DMS79 treated with DMSO at 0.1 percent for 48 hours (cell line): ENCODE results near the gene SIPA1.

Experiments
- DNase-seq: peaks from one replicate; lab custom pipeline; 2025; lab: John Stamatoyannopoulos, UW

Gene SIPA1

GRCh38 chr11:65609665-65610064, 28.2 kb upstream of the SIPA1 start:
- DNase-seq = no peak

- no peak for DNase-seq
These were observed 27.5 kb upstream of the SIPA1 start for GRCh38 chr11:65610404-65610803.

DNA sequence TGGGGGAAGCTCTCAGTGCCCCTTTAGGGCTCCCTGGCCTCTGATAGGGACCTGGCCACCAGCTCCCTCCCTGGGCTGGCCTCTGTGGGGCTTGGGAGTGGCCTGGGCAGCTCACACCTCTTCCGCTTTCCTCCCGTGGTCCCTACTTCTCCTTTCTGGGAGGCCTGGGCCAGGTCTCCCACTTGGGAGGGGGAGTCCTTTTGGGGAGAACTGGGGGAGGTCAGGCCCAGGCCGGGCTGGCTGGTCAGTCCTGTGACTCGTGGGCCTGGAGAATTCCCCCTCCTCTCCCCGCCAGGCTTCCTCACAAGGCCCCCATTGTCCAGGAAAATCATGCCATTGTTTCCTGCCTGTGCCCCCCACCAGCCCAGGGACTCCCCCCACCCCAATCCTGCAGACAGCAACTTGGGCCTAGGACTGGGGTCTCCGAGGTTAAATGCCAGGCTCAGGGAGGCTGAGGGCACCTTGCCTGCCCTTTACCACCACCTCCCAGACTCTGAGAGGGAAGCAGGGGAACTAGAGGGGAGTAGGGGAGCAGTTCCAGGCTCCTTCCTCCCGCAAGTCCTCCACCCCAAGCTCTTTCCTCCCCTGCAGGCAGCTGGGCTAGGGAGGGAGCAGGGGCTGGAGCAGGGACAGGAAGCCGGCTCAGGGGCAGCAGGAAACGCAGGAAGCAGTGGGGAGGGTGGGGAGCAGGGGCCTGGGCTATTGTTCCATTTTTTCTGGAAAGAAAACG, 26.7 kb upstream of the SIPA1 start:
- no peak for DNase-seq

DNA sequence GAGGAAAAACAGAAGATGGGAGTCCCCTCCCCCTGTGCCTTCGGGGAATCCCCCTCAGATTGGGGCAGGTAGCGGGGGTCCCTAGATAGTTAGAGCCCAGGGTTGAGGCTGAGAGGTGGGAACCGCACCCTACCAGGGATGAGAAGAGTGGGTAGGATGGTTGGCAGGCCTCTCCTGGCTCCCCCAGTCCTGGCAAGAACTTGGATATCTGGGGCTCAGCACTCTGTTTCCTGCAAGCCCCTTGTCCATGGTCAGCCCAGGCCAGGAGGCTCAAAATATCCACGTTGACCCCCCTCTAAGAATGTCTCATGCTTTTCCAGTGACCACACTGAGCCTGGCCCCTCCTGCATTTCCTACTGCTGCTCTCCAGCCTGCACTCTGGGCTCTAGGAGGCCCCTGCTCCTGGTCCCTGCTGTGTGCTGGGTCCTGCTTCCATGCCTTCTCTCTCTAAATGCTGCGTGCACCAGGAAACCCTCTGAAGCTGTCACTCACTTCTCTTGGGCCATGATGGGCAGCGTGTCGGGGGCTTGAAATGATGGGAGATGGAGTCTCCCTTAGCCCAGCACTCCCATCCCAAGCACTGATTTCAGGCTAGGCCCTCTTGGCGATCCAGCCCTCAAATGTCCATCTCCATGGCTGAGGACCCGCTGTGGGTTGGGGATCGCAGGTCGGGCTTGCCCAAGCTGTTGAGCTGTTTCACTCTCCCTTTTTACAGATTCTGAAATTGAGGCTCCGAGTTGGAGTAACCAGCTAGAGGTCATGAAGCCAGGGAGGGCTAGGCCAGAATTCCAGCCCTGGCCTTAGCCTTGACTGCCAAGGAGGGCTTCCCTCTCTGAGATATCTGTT, 25.9 kb upstream of the SIPA1 start:
- DNase-seq = no peak

DNA sequence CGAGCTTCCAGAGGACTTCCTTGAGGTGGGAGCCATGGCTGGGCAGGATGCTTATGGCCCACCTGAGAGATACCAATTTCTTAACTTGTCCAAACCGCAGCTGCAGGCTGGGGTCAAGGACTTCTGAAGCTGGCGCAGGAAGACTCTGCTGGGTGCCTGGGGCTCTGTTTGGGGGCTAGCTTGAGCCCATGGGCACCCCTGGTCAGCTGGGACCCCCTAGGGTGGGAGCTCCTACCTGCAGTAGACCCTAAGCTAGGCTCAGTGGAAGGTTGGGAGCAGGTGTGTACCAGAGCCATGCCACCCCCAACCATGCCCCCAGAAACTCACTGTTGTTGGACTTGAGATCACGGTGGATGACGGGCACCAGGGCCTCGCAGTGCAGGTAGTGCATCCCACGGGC, 25.2 kb upstream of the SIPA1 start:
- DNase-seq = no peak

DNA sequence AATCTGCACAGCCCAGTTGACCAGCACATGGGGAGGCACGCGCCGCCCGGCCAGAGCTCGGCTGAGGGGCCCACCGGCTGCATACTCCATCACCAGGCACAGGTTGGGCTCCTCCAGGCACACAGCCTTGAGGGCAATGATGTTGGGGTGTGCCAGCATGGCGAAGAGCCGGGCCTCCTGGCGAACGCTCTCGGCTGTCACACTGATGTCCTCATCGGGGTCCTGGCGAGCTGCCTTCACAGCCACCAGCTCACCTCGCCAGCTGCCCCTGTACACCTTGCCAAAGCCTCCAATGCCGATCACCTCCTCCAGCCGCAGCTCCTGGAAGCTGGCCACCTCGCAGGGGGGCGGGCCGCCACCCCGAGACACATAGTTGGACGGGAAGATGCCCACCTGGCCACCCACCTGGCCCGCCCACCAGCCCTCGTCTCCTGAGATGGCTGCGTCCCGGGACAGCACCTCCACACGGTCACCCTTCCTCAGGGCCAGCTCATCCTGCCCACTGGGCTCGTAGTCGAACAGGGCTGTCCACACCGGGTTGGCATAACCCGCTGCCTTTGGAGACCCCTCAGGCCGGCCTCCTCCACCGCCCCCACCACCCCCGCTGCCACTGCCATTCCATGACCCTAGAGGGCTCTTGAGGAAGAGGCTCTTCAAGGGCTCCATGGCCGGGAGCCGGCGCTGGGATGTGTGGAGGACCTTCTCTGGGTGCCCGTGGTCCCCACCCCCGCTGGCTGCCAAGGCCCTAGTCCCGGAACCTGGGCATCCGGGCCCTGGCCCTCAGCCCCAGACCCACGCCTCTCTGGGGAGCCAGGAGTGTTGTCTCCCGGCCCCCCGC, 24.6 kb upstream of the SIPA1 start:
- peak; percentile 20 for DNase-seq

DNA sequence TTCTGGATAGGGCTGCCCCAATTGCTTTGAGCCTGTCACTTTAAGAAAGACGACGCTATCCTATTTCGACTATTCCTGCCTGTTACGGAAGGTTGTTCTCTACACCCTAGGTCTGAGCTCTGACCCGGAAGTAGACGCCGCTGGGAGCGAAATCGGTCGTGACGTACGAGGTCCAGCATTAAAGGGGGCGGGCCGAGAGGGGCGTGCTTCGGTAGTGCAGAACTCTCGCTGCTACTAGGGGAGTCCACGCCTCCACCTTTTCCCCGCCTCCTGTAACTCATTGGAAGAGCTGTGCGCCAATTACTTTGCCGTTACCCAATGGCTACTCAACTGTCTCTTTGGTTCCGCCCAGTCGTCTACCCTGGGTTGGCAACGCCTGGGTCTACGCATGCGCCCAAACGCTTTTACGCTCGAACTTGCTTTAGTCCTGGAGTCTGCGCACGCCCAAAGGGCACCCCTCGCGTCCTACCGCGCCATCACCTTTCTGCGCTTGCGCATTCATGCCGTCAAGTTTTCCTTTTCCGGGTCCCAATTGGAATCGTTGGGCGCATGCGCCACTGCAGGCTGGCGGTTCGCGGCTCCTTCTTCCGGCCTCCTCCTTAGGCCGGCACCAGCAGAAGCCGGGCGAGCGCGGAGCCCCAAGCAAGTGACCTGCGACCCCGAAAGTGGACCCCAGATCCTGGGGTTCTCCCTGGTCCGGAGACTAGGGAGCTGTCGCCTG, 22.5 kb upstream of the SIPA1 start, which contains the start of gene PCNX3:
Gene PCNX3 (plus strand): TSS at position 548 of the 721 bp plus-strand sequence. CDS start 536 bp downstream, outside the sequence.
- peak; percentile 100 for DNase-seq

GRCh38 chr11:65615950-65616574, 21.8 kb upstream of the SIPA1 start:
- no peak for DNase-seq

GRCh38 chr11:65616575-65617001, 21.3 kb upstream of the SIPA1 start:
- no peak for DNase-seq

DNA sequence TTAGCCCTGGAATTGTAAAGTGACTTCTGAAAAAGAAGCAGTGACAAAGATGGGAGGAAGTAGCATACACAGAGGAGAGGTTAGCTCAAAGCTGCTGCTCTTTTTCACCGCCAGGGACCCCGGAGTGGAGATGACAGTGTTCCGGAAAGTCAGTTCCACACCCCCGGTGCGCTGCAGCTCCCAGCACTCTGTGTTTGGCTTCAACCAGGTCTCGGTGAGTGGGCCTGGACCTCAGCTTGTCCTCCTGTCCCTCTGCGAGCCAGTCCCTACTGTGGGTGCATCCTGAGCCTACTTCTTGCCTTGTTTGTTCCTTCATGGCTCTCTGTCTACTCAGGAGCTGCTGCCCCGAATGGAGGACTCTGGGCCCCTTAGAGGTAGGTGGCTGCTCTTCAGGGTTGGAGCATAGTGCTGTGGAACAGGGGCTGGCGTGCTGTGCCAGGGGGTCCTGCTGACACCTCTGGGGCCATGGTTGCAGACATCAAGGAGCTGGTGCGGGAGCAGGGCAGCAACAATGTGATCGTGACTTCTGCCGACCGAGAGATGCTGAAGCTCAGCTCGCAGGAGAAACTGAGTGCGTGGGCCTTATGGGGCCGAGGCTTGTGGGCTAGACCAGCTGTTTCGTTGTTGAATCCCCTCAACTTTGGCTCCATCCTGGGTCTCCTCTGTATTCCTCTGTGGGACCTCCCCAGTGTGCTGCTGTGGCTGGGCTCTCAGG, 20.6 kb upstream of the SIPA1 start:
- no peak for DNase-seq

GRCh38 chr11:65617990-65618751, 19.7 kb upstream of the SIPA1 start:
- no peak for DNase-seq

DNA sequence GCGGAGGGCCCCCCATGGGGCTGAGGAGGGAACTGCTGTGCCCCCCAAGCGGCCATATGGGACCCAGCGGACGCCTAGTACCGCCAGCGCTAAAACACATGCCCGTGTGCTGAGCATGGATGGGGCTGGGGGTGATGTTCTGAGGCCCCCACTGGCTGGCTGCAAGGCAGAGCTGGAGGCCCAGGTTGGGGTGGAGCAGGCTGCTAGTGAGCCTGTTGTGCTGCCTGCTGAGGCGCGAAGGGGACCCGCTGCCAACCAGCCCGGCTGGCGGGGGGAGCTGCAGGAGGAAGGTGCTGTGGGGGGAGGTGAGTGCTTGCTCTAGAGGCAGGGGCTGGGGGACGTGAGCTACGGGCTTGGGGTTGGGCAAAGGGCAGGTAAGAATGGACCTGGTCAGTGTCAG, 19.1 kb upstream of the SIPA1 start:
- DNase-seq = no peak

DNA sequence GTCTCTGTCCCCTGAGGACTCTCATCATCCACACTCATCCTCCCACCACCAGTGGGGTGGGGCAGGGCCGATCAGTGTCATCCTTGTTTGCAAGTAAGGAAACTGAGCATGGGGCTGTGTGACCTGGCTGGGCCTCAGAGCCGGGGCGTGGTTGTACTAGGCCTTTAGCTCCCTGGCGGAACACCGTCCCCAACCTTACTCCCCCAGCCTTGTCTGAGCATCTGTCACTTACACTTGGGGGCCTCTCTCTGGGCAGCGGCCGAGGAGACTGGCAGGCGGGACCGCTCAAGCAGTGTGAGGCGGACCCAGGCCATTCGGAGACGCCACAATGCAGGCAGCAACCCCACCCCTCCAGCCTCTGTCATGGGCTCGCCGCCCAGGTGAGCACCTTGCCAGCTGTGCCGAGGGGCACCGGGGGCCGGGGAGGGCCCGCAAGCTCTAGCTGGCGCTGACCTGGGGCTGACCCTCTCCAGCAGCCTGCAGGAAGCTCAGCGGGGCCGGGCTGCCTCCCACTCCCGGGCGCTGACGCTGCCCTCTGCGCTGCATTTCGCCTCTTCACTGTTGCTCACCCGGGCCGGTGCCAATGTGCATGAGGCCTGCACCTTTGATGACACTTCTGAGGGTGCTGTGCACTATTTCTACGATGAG, 18.5 kb upstream of the SIPA1 start:
- DNase-seq = no peak

DNA sequence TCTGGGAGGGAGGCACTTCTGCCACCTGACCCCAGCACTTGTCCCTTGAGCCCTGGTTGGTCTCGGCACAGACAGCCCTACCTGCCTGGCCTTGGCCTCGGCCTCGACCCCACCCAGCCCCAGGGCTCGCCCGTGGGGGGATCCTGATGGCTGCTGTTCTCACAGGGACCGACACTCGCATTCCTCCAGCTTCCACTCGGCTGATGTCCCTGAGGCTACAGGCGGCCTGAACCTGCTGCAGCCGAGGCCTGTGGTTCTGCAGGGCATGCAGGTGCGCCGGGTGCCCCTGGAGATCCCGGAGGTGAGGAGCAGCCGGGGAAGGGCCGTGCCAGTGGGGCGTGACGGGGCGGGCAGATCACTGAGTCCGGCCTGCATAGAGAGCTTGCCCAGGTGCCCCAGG, 17.2 kb upstream of the SIPA1 start:
- DNase-seq = no peak

GRCh38 chr11:65621460-65621859, 16.4 kb upstream of the SIPA1 start:
- no peak for DNase-seq

DNA sequence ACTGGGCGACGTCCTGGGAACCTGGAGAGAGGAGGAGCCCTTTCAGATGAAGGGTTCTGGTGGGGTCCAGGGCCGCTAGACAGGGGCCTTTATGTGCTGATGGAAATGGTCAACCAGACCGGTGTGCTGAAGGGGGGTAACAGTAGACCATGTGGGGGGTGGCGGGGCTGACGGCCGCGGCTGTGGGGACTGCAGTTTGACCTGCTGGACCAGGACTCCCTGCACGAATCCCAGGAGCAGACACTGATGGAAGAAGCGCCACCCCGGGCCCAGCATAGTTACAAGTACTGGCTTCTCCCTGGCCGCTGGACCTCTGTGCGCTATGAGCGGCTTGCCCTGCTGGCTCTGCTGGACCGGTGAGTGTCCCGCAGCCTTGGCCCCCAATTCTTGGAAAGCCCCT, 15.9 kb upstream of the SIPA1 start:
- DNase-seq = no peak

DNA sequence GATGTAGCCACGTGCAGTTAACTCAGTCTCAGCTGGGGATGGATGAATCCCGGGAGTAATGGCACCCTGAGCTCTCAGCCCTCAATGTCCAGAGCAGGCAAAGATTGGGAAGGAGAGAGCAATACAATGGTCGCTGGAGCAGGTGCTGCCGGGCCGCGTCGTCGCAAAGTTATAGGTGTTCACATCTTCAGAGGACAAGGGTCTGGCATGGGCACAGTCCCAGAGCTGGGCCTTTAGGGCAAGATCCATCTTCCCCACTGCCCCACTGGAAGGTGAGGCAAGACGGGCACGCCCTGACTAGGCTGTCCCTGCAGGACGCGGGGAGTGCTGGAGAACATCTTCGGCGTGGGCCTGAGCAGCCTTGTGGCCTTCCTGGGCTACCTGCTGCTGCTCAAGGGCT, 14.7 kb upstream of the SIPA1 start:
- DNase-seq = no peak

DNA sequence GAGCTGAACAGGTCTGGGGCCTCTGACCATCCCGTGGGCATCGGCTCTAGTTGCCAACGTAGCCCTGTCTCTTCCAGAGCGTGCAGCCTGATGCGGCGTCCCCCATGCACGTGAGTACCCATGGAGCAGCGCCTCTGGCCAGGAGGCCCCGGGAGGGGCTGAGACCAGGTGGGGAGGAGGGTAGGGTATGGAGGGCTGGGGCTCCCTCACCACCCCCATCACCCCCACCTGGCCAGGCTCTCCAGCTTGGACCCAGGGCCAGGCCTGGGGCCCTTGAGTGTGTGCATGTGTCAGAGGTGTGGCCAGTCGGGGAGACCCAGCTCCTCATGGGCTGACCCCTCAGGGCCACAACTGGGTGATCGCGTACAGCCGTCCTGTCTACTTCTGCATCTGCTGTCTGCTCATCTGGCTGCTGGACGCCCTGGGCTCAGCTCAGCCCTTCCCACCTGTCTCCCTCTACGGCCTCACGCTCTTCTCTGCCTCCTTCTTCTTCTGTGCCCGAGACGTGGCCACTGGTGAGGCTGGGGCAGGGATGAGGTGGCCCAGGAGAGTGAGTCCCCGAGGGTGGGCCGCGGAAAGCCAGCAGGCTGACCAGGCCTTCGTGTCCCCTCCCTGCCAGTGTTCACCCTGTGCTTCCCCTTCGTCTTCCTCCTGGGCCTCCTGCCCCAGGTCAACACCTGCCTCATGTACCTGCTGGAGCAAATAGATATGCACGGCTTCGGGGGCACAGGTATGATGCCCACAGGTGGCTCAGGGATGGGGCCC, 13.9 kb upstream of the SIPA1 start:
- no peak for DNase-seq
